H1 (cell line): ENCODE results near the gene ATP2C1. TPM values are rescaled to one million over a fixed set of nuclear protein-coding genes. Genes with fewer than 3 reads are reported as not detected.

Source experiments
- CTCF ChIA-PET: fragments of 300-600 bp; sonication (Branson Sonifier 250); formaldehyde crosslinking; loops from one replicate; lab custom pipeline; 2021; ENCODE audit not compliant: partially characterized antibody; lab: Charles Lee
- POLR2A ChIA-PET: fragments of 300-600 bp; sonication (Branson Sonifier 250); formaldehyde crosslinking; loops from one replicate; lab custom pipeline; 2021; ENCODE audit warnings: inconsistent platforms; ENCODE audit not compliant: partially characterized antibody; lab: Charles Lee
- DNase-seq, 2 experiments: peaks; one replicate each; pipeline versions ENCODE4 v3.0.0 to v3.0.0-alpha.2; 2010 to 2022; ENCODE audit warnings: low spot score in 2 of 2, low read depth in 1 of 2, mixed read lengths in 1 of 2
- FAIRE-seq: peaks from 2 replicates; lab custom pipeline; 2011; peaks lifted over from hg19 to GRCh38; lab: Jason Lieb, UNC
- H2AFZ ChIP-seq: 2 replicates; pipeline ENCODE4 v1.8.1; 2012; ENCODE audit warnings: low read length, inconsistent platforms
- H2AK5ac ChIP-seq: 2 replicates; pipeline ENCODE4 v1.6.1; 2013; ENCODE audit warnings: low read depth, low read length
- H2BK120ac ChIP-seq: replicated peaks from 2 replicates; pipeline ENCODE3; 2013; ENCODE audit warnings: low read depth, low read length, inconsistent platforms
- H2BK12ac ChIP-seq: 2 replicates; pipeline ENCODE4 v1.6.1; 2013; ENCODE audit warnings: low read depth, low read length
- H2BK15ac ChIP-seq: 2 replicates; pipeline ENCODE4 v1.6.1; 2013; ENCODE audit warnings: low read length
- H2BK20ac ChIP-seq: 2 replicates; pipeline ENCODE4 v1.6.1; 2013; ENCODE audit warnings: low read length
- H2BK5ac ChIP-seq: 2 replicates; pipeline ENCODE4 v1.6.1; 2013; ENCODE audit warnings: low read depth, low read length
- H3K14ac ChIP-seq: 2 replicates; pipeline ENCODE4 v1.6.1; 2013; ENCODE audit warnings: inconsistent platforms; ENCODE audit not compliant: insufficient read length
- H3K18ac ChIP-seq: 2 replicates; pipeline ENCODE4 v1.6.1; 2013; ENCODE audit warnings: low read length; ENCODE audit errors: extremely low read depth
- H3K23ac ChIP-seq: 2 replicates; pipeline ENCODE4 v1.6.1; 2013; ENCODE audit warnings: inconsistent platforms; ENCODE audit not compliant: insufficient read length
- H3K23me2 ChIP-seq: 2 replicates; pipeline ENCODE4 v1.6.1; 2013; ENCODE audit warnings: low read depth, low read length
- H3K27ac ChIP-seq: 2 replicates; pipeline ENCODE4 v1.6.1; 2011; ENCODE audit warnings: low read depth, low read length, inconsistent platforms
- H3K27me3 ChIP-seq, 4 experiments: replicated peaks in 1 of 4; 1 replicate in 1 of 4; 2 replicates in 3 of 4; pipeline versions ENCODE4 v1.6.1 to v1.8.1; 2011 to 2013; ENCODE audit warnings: low read length in 3 of 4, mild to moderate bottlenecking in 3 of 4, inconsistent platforms in 2 of 4, mixed read lengths in 2 of 4, moderate library complexity in 1 of 4; ENCODE audit not compliant: control insufficient read depth in 3 of 4, insufficient read depth in 3 of 4; ENCODE audit errors: extremely low read depth in 1 of 4
- H3K36me3 ChIP-seq, 4 experiments: 2 replicates each; pipeline versions ENCODE4 v1.6.1 to v1.8.1; 2011 to 2013; ENCODE audit warnings: mild to moderate bottlenecking in 4 of 4, low read length in 3 of 4, moderate library complexity in 2 of 4, control low read depth in 1 of 4, inconsistent platforms in 1 of 4; ENCODE audit not compliant: insufficient read depth in 4 of 4, control insufficient read depth in 2 of 4
- H3K4ac ChIP-seq: replicated peaks from 2 replicates; pipeline ENCODE3; 2013; ENCODE audit warnings: low read length, low read depth, mixed read lengths, inconsistent platforms; ENCODE audit not compliant: insufficient read length
- H3K4me1 ChIP-seq, 4 experiments: replicated peaks in 1 of 4; 1 replicate in 1 of 4; 2 replicates in 3 of 4; pipeline versions ENCODE4 v1.6.1 to v1.8.1; 2011 to 2013; ENCODE audit warnings: low read length in 3 of 4, inconsistent platforms in 2 of 4, mixed read lengths in 1 of 4; ENCODE audit not compliant: insufficient read depth in 4 of 4, control insufficient read depth in 3 of 4
- H3K4me2 ChIP-seq, 2 experiments: 2 replicates each; pipeline versions ENCODE4 v1.6.1 to v1.8.1; 2011 to 2013; ENCODE audit warnings: low read depth in 2 of 2, low read length in 2 of 2, control low read depth in 1 of 2, inconsistent platforms in 1 of 2, mild to moderate bottlenecking in 1 of 2; ENCODE audit not compliant: insufficient read depth in 1 of 2
- H3K4me3 ChIP-seq, 4 experiments: fragments of 200-600, 300-600 bp in 1 of 4; sonication (generic), shearing (Covaris generic), sonication (Bioruptor Twin) in 1 of 4; 2 replicates each; pipeline versions ENCODE4 v1.5.1 to v1.8.1; 2011 to 2016; ENCODE audit warnings: low read length in 4 of 4, low read depth in 3 of 4, control low read depth in 2 of 4, inconsistent platforms in 2 of 4, mild to moderate bottlenecking in 2 of 4, mixed read lengths in 1 of 4, moderate library complexity in 1 of 4; ENCODE audit not compliant: insufficient read depth in 2 of 4; ENCODE audit errors: extremely low read depth in 1 of 4
- H3K56ac ChIP-seq: replicated peaks from 2 replicates; pipeline ENCODE3; 2013; ENCODE audit warnings: low read depth, mild to moderate bottlenecking, mixed read lengths, low read length, inconsistent platforms; ENCODE audit not compliant: insufficient read length
- H3K79me1 ChIP-seq: 2 replicates; pipeline ENCODE4 v1.6.1; 2013; ENCODE audit warnings: low read depth, low read length, control low read depth
- H3K79me2 ChIP-seq, 2 experiments: 2 replicates each; pipeline versions ENCODE4 v1.6.1 to v1.8.1; 2012 to 2013; ENCODE audit warnings: low read length in 2 of 2, mild to moderate bottlenecking in 2 of 2, inconsistent platforms in 1 of 2; ENCODE audit not compliant: insufficient read depth in 2 of 2, control insufficient read depth in 1 of 2
- H3K9ac ChIP-seq, 4 experiments: replicated peaks in 1 of 4; 1 replicate in 1 of 4; 2 replicates in 3 of 4; pipeline versions ENCODE4 v1.6.1 to v1.8.1; 2011 to 2013; ENCODE audit warnings: low read depth in 3 of 4, low read length in 3 of 4, control low read depth in 2 of 4, mild to moderate bottlenecking in 2 of 4, moderate library complexity in 2 of 4, inconsistent platforms in 1 of 4; ENCODE audit errors: extremely low read depth in 1 of 4
- H3K9me3 ChIP-seq, 2 experiments: 2 replicates each; pipeline versions ENCODE4 v1.6.1 to v1.8.1; 2012 to 2013; ENCODE audit warnings: mild to moderate bottlenecking in 2 of 2, moderate library complexity in 2 of 2, control low read depth in 1 of 2, inconsistent platforms in 1 of 2, low read depth in 1 of 2, low read length in 1 of 2, mixed read lengths in 1 of 2; ENCODE audit not compliant: insufficient read depth in 2 of 2
- H4K20me1 ChIP-seq, 2 experiments: replicated peaks in 1 of 2; 2 replicates each; pipeline versions ENCODE3 to v1.8.1; 2011 to 2013; ENCODE audit warnings: inconsistent platforms in 2 of 2, low read length in 2 of 2, mild to moderate bottlenecking in 1 of 2; ENCODE audit not compliant: insufficient read depth in 2 of 2, control insufficient read depth in 1 of 2
- H4K5ac ChIP-seq: 2 replicates; pipeline ENCODE4 v1.6.1; 2013; ENCODE audit warnings: low read length, low read depth, mixed read lengths, inconsistent platforms; ENCODE audit not compliant: insufficient read length
- H4K8ac ChIP-seq: 2 replicates; pipeline ENCODE4 v1.8.0; 2013; ENCODE audit warnings: mild to moderate bottlenecking, moderate library complexity, low read length, inconsistent platforms; ENCODE audit not compliant: insufficient read depth; ENCODE audit errors: extremely low read depth
- H4K91ac ChIP-seq: replicated peaks from 2 replicates; pipeline ENCODE3; 2013; ENCODE audit warnings: low read length, mixed read lengths, inconsistent platforms; ENCODE audit not compliant: insufficient read length
- BCL11A ChIP-seq, 2 experiments: IDR thresholded peaks; one replicate each; pipeline ENCODE4 v1.6.1; 2011; ENCODE audit warnings: low read depth in 2 of 2, low read length in 2 of 2, mild to moderate bottlenecking in 2 of 2
- NANOG ChIP-seq: IDR thresholded peaks from 2 replicates; pipeline ENCODE4 v1.6.1; 2011; ENCODE audit warnings: low read length, low read depth, mild to moderate bottlenecking, inconsistent platforms; ENCODE audit not compliant: insufficient read depth, poor library complexity, severe bottlenecking
- POLR2AphosphoS5 ChIP-seq: IDR thresholded peaks from 2 replicates; pipeline ENCODE4 v1.6.1; 2011; ENCODE audit warnings: low read depth, low read length
- RFX5 ChIP-seq: IDR thresholded peaks from 2 replicates; pipeline ENCODE4 v1.6.1; 2011; ENCODE audit warnings: low read depth, low read length, improper control_type of control experiment, borderline replicate concordance
- TCF12 ChIP-seq: IDR thresholded peaks from 2 replicates; pipeline ENCODE4 v1.6.1; 2011; ENCODE audit warnings: low read depth, mild to moderate bottlenecking, low read length
- WGBS, 2 experiments: shearing (Covaris generic) in 1 of 2; methylation state at CpG; one replicate each; pipeline versions ENCODE4 v1.1.6 to v1.1.7; 2013 to 2015; ENCODE audit warnings: low lambda C conversion rate in 2 of 2, mixed read lengths in 2 of 2, inconsistent platforms in 1 of 2, low coverage in 1 of 2, missing lambda C conversion rate in 1 of 2; ENCODE audit not compliant: insufficient replicate concordance in 2 of 2, insufficient coverage in 1 of 2, insufficient read length in 1 of 2; ENCODE audit errors: extremely low coverage in 1 of 2, missing lambda C conversion rate in 1 of 2; 5-methylcytosine and 5-hydroxymethylcytosine counted together
- polyA plus RNA-seq, 7 experiments: library from polyadenylated mRNA; depleted of rRNA in 3 of 7; stranded (reverse) in 5 of 7; unstranded in 2 of 7; fragments of >200 nt in 5 of 7; fragments of 200-250 nt in 2 of 7; gene quantifications; 1 replicate in 5 of 7; 2 replicates in 1 of 7; 4 replicates in 1 of 7; pipeline versions ENCODE4 v1.2.1 to v1.2.3, GENCODE V29; 2011 to 2013; ENCODE audit warnings: missing spikeins in 2 of 7, mixed read lengths in 2 of 7
- total RNA-seq: library from RNA; stranded (reverse); fragmentation: NEBNext Ultra II Directional; extraction: Animal tissue kit (Norgen Biotek cat#: 25700); gene quantifications from 2 replicates; pipeline ENCODE4 v1.2.1, GENCODE V29; 2021
- TF ChIP-seq, protein P1 (sequence below), 3 experiments: IDR thresholded peaks; 1 replicate in 2 of 3; 2 replicates in 1 of 3; pipeline versions ENCODE4 v1.5.1 to v1.6.1; 2011; ENCODE audit warnings: low read length in 3 of 3, mild to moderate bottlenecking in 3 of 3, inconsistent platforms in 2 of 3, low read depth in 1 of 3, moderate library complexity in 1 of 3; ENCODE audit not compliant: insufficient read depth in 1 of 3; ENCODE audit errors: control extremely low read depth in 1 of 3

Gene ATP2C1
- total and polyA plus RNA-seq, 2 of the 8 experiments (the other 6 are each of a cell fraction or from before 2014, with no cell fraction given): 50.7 to 68.5 TPM

DNA sequence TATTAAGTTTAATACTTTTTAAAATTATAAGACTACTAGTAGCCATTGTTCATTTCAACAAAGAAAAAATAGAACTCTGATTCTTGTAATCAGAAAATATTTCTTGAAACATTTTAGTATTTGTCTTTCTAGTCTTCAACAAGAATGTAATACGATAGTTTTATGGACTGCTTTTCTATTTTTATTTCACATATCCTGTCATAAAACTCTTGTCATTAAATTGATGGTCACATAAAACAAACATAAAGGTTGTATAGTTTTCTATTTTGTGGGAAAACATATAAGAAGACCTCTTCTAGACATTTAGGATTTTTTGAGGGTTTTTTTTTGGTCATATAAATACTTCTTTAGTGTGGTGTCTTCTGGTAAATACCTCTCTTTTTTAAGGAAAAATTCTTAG lies 62.4 kb downstream of the ATP2C1 start:
- no peak overlapping the region for H3K14ac ChIP-seq
- no peak for DNase-seq
- no peak overlapping the region for H3K56ac ChIP-seq
- H2BK20ac ChIP-seq: no peak overlapping the region
- no peak overlapping the region for H3K4me2 ChIP-seq
- no peak overlapping the region for H3K4ac ChIP-seq
- H2BK120ac ChIP-seq: no peak overlapping the region
- H3K18ac ChIP-seq: no peak overlapping the region
- H3K9me3 ChIP-seq: no peaks in the 10 kb centered on the region
- no peak overlapping the region for H2BK5ac ChIP-seq
- H3K36me3 ChIP-seq: peaks cover 0 to 15% (median 9%) of the 10 kb centered on the region in 4 experiments; a peak in 5 of 8 replicates
- no peak overlapping the region for H3K27ac ChIP-seq
- H3K27me3 ChIP-seq: no peaks in the 10 kb centered on the region
- no peak overlapping the region for H2BK15ac ChIP-seq
- H3K23ac ChIP-seq: no peak overlapping the region
- no peak overlapping the region for H3K4me3 ChIP-seq
- no peak overlapping the region for H2AK5ac ChIP-seq
- H4K20me1 ChIP-seq: peaks cover 0 to 2% of the 10 kb centered on the region in 2 experiments
- no peak for FAIRE-seq
- POLR2A ChIA-PET: no interaction called here
- H3K9ac ChIP-seq: no peak overlapping the region
- WGBS, 2 experiments: 86% methylated on average over 1 of the region's 1 CpG; no CpG with 5 or more reads in 1 of the 2 experiments
- H3K23me2 ChIP-seq: no peaks in the 10 kb centered on the region
- no peak overlapping the region for H4K91ac ChIP-seq
- H3K79me2 ChIP-seq: no peaks in the 10 kb centered on the region
- CTCF ChIA-PET: no interaction called here
- no peak overlapping the region for H2AFZ ChIP-seq
- no peaks in the 10 kb centered on the region for H3K4me1 ChIP-seq
- no peak overlapping the region for H4K8ac ChIP-seq
- H4K5ac ChIP-seq: no peak overlapping the region
- no peaks in the 10 kb centered on the region for H3K79me1 ChIP-seq
- no peak overlapping the region for H2BK12ac ChIP-seq
- TF ChIP-seq, protein P1, sequence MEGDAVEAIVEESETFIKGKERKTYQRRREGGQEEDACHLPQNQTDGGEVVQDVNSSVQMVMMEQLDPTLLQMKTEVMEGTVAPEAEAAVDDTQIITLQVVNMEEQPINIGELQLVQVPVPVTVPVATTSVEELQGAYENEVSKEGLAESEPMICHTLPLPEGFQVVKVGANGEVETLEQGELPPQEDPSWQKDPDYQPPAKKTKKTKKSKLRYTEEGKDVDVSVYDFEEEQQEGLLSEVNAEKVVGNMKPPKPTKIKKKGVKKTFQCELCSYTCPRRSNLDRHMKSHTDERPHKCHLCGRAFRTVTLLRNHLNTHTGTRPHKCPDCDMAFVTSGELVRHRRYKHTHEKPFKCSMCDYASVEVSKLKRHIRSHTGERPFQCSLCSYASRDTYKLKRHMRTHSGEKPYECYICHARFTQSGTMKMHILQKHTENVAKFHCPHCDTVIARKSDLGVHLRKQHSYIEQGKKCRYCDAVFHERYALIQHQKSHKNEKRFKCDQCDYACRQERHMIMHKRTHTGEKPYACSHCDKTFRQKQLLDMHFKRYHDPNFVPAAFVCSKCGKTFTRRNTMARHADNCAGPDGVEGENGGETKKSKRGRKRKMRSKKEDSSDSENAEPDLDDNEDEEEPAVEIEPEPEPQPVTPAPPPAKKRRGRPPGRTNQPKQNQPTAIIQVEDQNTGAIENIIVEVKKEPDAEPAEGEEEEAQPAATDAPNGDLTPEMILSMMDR (IDR thresholded peaks at IDR 0.05; ENCODE audit: control extremely low read depth in 1 of 3, insufficient read depth in 1 of 3, low read depth in 1 of 3, low read length in 3 of 3): no peak
- no peak for TF ChIP-seq TCF12
- TF ChIP-seq NANOG: no peak
- no peak for TF ChIP-seq RFX5
- no peak for TF ChIP-seq POLR2AphosphoS5
- no peak for TF ChIP-seq BCL11A (IDR thresholded peaks at IDR 0.05; ENCODE audit: low read depth in 2 of 2, low read length in 2 of 2)
